Measurements from ENCODE around the gene RYR2.

GRCh38 chr1:237367758-237368157 lies 325.8 kb downstream of the RYR2 start:
- TF ChIP-seq CTCF (IDR thresholded peaks at IDR 0.05; ENCODE audit: control extremely low read depth in 1 of 3, insufficient read depth in 1 of 3, low read depth in 1 of 3, low read length in 3 of 3) (no peak), SAP30 (IDR thresholded peaks at IDR 0.05; ENCODE audit: insufficient read depth, insufficient replicate concordance, low read length) (no peak)
